ENCODE results near the gene TMPO. TPM values are rescaled to one million over a fixed set of nuclear protein-coding genes. Genes with fewer than 3 reads are reported as not detected.
A peak's percentile ranks its signal among the peaks of the same experiment; 100 is the strongest.
"Not testable (repeated sequence)": the region's sequence is repeated elsewhere in the genome, so short reads cannot be mapped to it uniquely, and the experiment has no call there.

The TMPO gene
- total and polyA plus RNA-seq, 2 experiments from 2014 or later, result 30.0 to 67.5 TPM

DNA sequence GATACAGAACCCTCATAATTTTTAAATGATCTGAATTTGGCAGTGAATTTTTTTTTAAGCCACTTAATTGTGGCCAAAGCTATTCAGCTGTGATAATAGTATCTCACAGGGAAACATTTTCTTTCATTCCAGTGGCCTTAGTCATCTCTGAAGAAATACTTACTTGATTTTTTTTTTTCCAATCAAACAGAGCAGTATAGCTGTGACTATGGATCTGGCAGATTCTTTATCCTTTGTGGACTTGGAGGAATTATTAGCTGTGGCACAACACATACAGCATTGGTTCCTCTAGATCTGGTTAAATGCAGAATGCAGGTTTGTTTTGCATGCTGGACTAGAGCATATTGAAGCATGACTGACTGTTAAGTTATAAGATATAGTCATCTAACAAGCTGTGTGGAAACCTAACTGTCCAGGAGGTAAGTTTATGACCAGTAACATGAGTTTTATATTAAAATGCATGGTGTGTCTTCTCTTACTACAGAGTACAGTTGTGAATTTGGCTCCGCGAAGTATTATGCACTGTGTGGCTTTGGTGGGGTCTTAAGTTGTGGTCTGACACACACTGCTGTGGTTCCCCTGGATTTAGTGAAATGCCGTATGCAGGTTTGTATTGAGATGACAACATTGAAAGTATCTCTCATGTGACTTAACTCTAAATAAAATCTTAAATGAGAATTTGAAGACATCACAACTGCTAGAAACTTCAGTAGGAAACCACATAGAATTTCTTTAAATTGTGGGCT is 80.0 kb downstream of the TMPO start:
- DNase-seq, result peak; percentile 75
- H3K9me3 ChIP-seq (ENCODE audit: low read depth), result no peaks in the 10 kb centered on the region
- peaks cover 18% of the 10 kb centered on the region; the same call in 1 of the 2 replicates for H4K20me1 ChIP-seq (ENCODE audit: insufficient read depth)
- H3K79me2 ChIP-seq (ENCODE audit: insufficient read depth), result peaks cover 69% of the 10 kb centered on the region
- H3K4me3 ChIP-seq, result peak overlapping the region; percentile 97
- WGBS, 2 experiments (ENCODE audit: low coverage in 1 of 2, low lambda C conversion rate in 2 of 2, missing lambda C conversion rate in 2 of 2), result 28 to 42% methylated on average over 3 of the region's 3 CpGs
- H3K36me3 ChIP-seq (ENCODE audit: low read depth), result peaks cover 51% of the 10 kb centered on the region
- peak overlapping the region; percentile 93 for H3K4me2 ChIP-seq (ENCODE audit: unreplicated experiment)
- H3K4me1 ChIP-seq (ENCODE audit: insufficient read depth), result peaks cover 15% of the 10 kb centered on the region; the same call in 1 of the 2 replicates
- peak overlapping the region; percentile 98 for H3K9ac ChIP-seq
- peak overlapping the region; percentile 86 for H3K27ac ChIP-seq
- no peaks in the 10 kb centered on the region for H3K27me3 ChIP-seq (replicated peaks; ENCODE audit: insufficient read depth)
- in situ Hi-C loops (cut with MboI), result no loop called here
- peaks cover 54% of the 10 kb centered on the region for H3F3A ChIP-seq (ENCODE audit: insufficient read depth)
- TF ChIP-seq EZH2 (IDR thresholded peaks at IDR 0.05; ENCODE audit: insufficient read depth, poor library complexity, severe bottlenecking) (no peak), EZH2phosphoT487 (IDR thresholded peaks at IDR 0.05; ENCODE audit: insufficient read depth, low read depth) (no peak)
- no peak overlapping the region for H2AFZ ChIP-seq
- H3K9me2 ChIP-seq (ENCODE audit: insufficient read depth), result no peaks in the 10 kb centered on the region

DNA sequence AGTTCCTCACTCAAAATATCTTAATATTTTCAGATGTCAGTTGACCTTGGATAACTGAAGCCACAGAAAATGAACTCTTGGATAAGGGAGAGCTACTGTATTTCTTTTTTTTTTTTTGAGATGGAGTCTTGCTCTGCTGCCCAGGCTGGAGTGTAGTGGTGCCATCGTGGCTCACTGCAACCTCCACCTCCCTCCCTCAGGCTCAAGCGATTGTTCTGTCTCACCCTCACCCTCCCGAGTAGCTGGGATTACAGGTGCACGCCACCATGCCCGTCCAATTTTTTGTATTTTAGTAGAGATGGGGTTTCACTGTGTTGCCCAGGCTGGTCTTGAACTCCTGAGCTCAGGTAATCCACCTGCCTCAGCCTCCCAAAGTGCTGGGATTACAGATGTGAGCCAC is 81.9 kb downstream of the TMPO start:
- H3K9me2 ChIP-seq (ENCODE audit: insufficient read depth); in situ Hi-C loops (cut with MboI); DNase-seq; H3K27ac ChIP-seq; H3K9me3 ChIP-seq (ENCODE audit: low read depth); H2AFZ ChIP-seq; H3K27me3 ChIP-seq (replicated peaks; ENCODE audit: insufficient read depth); H3K4me3 ChIP-seq; H3K9ac ChIP-seq: not testable (repeated sequence)
- WGBS, 2 experiments (ENCODE audit: low coverage in 1 of 2, low lambda C conversion rate in 2 of 2, missing lambda C conversion rate in 2 of 2), result 61 to 72% methylated on average over 5 of the region's 5 CpGs
- Histone ChIP-seq H3K79me2 (ENCODE audit: insufficient read depth) (peaks cover 80% of the 10 kb centered on the region), H3F3A (ENCODE audit: insufficient read depth) (peaks cover 68% of the 10 kb centered on the region), H3K4me2 (ENCODE audit: unreplicated experiment) (peak overlapping the region; percentile 93), H3K4me1 (ENCODE audit: insufficient read depth) (peaks cover 15% of the 10 kb centered on the region; the same call in 1 of the 2 replicates), H3K36me3 (ENCODE audit: low read depth) (peaks cover 70% of the 10 kb centered on the region), H4K20me1 (ENCODE audit: insufficient read depth) (peaks cover 18% of the 10 kb centered on the region; the same call in 1 of the 2 replicates)

Small RNAs within 50 kb of the gene (small RNA-seq; reads per million reads assigned to genes)
- 10.3 reads per million, percentile 85 among the genes with 10 or more reads in this experiment for gene SNORA53 (ENCODE audit: low read depth, low replicate concordance)

Other genes with a start within 250 kb of the TMPO start
- gene SLC25A3, start 78.1 kb downstream of the TMPO start, total RNA-seq (2014; rRNA removed; shearing (Covaris generic)), result 941 and 1,024 TPM in 2 replicates
- gene SLC25A3, start 78.1 kb downstream of the TMPO start, polyA plus RNA-seq (2016; fragmentation: Nextera tagmentation; extraction: Ambion mirVana), result 472 and 480 TPM in 2 replicates
- gene IKBIP, start 129.2 kb downstream of the TMPO start, total RNA-seq (2014; rRNA removed; shearing (Covaris generic)), result 115 and 125 TPM in 2 replicates
- gene IKBIP, start 129.2 kb downstream of the TMPO start, polyA plus RNA-seq (2016; fragmentation: Nextera tagmentation; extraction: Ambion mirVana), result 121 and 122 TPM in 2 replicates
- 23.4 and 24.5 TPM in 2 replicates for gene APAF1, start 129.7 kb downstream of the TMPO start, total RNA-seq (2014; rRNA removed; shearing (Covaris generic))
- 6.8 and 8.3 TPM in 2 replicates for gene APAF1, start 129.7 kb downstream of the TMPO start, polyA plus RNA-seq (2016; fragmentation: Nextera tagmentation; extraction: Ambion mirVana)